ENCODE results near the gene GSPT1.
"Not testable (repeated sequence)": the region's sequence is repeated elsewhere in the genome, so short reads cannot be mapped to it uniquely, and the experiment has no call there.

GSPT1 gene

GRCh38 chr16:11957591-11958395 lies 42.0 kb upstream of the GSPT1 start:
- Histone ChIP-seq H3K27ac (ENCODE audit: low read length) (no peak overlapping the region), H2AFZ (ENCODE audit: low read depth, low read length) (no peak overlapping the region), H3K9ac (ENCODE audit: low read length) (no peak overlapping the region), H3K9me3 (ENCODE audit: insufficient read depth, low read length) (no peaks in the 10 kb centered on the region), H3K4me3 (ENCODE audit: low read length) (no peak overlapping the region), H3K27me3 (ENCODE audit: low read depth, low read length) (peaks cover 5% of the 10 kb centered on the region; the same call in 1 of the 2 replicates), H3K4me2 (ENCODE audit: low read length) (no peak overlapping the region), H3K79me2 (ENCODE audit: low read length) (no peaks in the 10 kb centered on the region), H3K36me3 (replicated peaks; ENCODE audit: low read depth, low read length) (no peaks in the 10 kb centered on the region), H3K4me1 (ENCODE audit: low read length) (peaks cover 25% of the 10 kb centered on the region), H4K20me1 (ENCODE audit: insufficient read depth, low read length) (no peaks in the 10 kb centered on the region)
- TF ChIP-seq EZH2phosphoT487 (IDR thresholded peaks at IDR 0.05; ENCODE audit: low read depth) (no peak), CTCF (IDR thresholded peaks at IDR 0.05; ENCODE audit: low read depth, low read length) (no peak)

GRCh38 chr16:11956558-11956957 lies 40.8 kb upstream of the GSPT1 start:
- TF ChIP-seq CTCF (IDR thresholded peaks at IDR 0.05; ENCODE audit: low read depth, low read length) (no peak), EZH2phosphoT487 (IDR thresholded peaks at IDR 0.05; ENCODE audit: low read depth) (no peak)
- H4K20me1 ChIP-seq (ENCODE audit: insufficient read depth, low read length), result no peaks in the 10 kb centered on the region
- no peaks in the 10 kb centered on the region for H3K79me2 ChIP-seq (ENCODE audit: low read length)
- H3K4me3 ChIP-seq (ENCODE audit: low read length), result no peak overlapping the region
- no peak overlapping the region for H2AFZ ChIP-seq (ENCODE audit: low read depth, low read length)
- no peak overlapping the region for H3K4me2 ChIP-seq (ENCODE audit: low read length)
- H3K27me3 ChIP-seq (ENCODE audit: low read depth, low read length), result peaks cover 5% of the 10 kb centered on the region; the same call in 1 of the 2 replicates
- no peaks in the 10 kb centered on the region for H3K9me3 ChIP-seq (ENCODE audit: insufficient read depth, low read length)
- no peak overlapping the region for H3K9ac ChIP-seq (ENCODE audit: low read length)
- H3K4me1 ChIP-seq (ENCODE audit: low read length), result peaks cover 22% of the 10 kb centered on the region
- no peak overlapping the region for H3K27ac ChIP-seq (ENCODE audit: low read length)
- no peaks in the 10 kb centered on the region for H3K36me3 ChIP-seq (replicated peaks; ENCODE audit: low read depth, low read length)

DNA sequence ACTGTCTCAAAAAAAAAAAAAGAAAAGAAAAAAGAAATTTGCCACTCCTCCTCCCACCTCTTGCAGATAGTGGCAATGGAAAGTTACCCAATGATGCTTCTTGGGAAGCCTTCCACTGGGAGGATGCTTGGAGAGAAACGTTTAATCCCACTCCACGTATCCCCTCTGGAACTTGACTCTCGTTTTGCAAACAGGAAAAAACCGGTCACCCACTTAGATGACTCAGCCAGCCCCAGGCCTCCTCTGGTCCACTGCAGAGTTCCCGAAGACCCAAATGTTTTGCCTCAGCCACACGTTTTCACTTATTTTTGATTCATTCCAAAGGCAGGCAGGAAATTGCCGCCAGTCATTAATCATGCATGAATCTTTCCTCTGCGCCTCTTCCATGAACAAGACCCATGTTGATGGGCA lies 40.0 kb upstream of the GSPT1 start:
- TF ChIP-seq CTCF (IDR thresholded peaks at IDR 0.05; ENCODE audit: low read depth, low read length) (no peak), EZH2phosphoT487 (IDR thresholded peaks at IDR 0.05; ENCODE audit: low read depth) (no peak)
- Histone ChIP-seq H2AFZ (ENCODE audit: low read depth, low read length) (no peak overlapping the region), H3K4me3 (ENCODE audit: low read length) (no peak overlapping the region)

DNA sequence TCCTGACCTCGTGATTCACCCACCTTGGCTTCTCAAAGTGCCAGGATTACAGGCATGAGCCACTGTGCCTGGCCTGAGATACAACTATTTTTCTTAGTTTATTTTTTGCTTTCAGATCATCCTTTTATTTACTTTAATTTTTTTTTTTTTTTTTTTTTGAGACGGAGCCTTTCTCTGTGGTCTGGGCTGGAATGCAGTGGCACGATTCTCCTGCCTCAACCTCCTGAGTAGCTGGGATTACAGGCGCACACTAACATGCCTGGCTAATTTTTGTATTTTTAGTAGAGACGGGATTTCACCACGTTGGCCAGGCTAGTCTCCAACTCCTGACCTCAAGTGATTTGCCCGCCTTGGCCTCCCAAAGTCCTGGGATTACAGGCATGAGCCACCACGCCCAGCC lies 37.8 kb upstream of the GSPT1 start:
- not testable (repeated sequence) for H3K27ac ChIP-seq (ENCODE audit: low read length); H2AFZ ChIP-seq (ENCODE audit: low read depth, low read length); H3K9ac ChIP-seq (ENCODE audit: low read length); H4K20me1 ChIP-seq (ENCODE audit: insufficient read depth, low read length); H3K36me3 ChIP-seq (replicated peaks; ENCODE audit: low read depth, low read length); H3K4me3 ChIP-seq (ENCODE audit: low read length); H3K79me2 ChIP-seq (ENCODE audit: low read length); H3K4me2 ChIP-seq (ENCODE audit: low read length); H3K9me3 ChIP-seq (ENCODE audit: insufficient read depth, low read length)
- Histone ChIP-seq H3K27me3 (ENCODE audit: low read depth, low read length) (peaks cover 13% of the 10 kb centered on the region; the same call in 1 of the 2 replicates), H3K4me1 (ENCODE audit: low read length) (peaks cover 15% of the 10 kb centered on the region)

More for the DNA sequence above, 40.0 kb upstream of the GSPT1 start:
- Histone ChIP-seq H3K27me3 (ENCODE audit: low read depth, low read length) (peaks cover 5% of the 10 kb centered on the region; the same call in 1 of the 2 replicates), H3K9me3 (ENCODE audit: insufficient read depth, low read length) (no peaks in the 10 kb centered on the region), H3K36me3 (replicated peaks; ENCODE audit: low read depth, low read length) (no peaks in the 10 kb centered on the region), H3K9ac (ENCODE audit: low read length) (no peak overlapping the region), H3K4me2 (ENCODE audit: low read length) (no peak overlapping the region), H3K27ac (ENCODE audit: low read length) (no peak overlapping the region), H3K79me2 (ENCODE audit: low read length) (no peaks in the 10 kb centered on the region), H4K20me1 (ENCODE audit: insufficient read depth, low read length) (no peaks in the 10 kb centered on the region), H3K4me1 (ENCODE audit: low read length) (peaks cover 23% of the 10 kb centered on the region)
